HEK293T (cell line): Measurements from ENCODE around the gene GSG1L2.
"Not testable (repeated sequence)": the region's sequence is repeated elsewhere in the genome, so short reads cannot be mapped to it uniquely, and the experiment has no call there.

Experiments
- CTCF ChIA-PET: fragments of 350-600 bp; formaldehyde crosslinking; extraction: SDS; loops from one replicate; lab custom pipeline; 2021; ENCODE audit warnings: antibody characterized with exemption, inconsistent platforms; lab: Yijun Ruan, JAX
- POLR2A ChIA-PET: fragments of 350-600 bp; formaldehyde crosslinking; extraction: SDS; loops from one replicate; lab custom pipeline; 2020; ENCODE audit warnings: antibody characterized with exemption, inconsistent platforms; lab: Yijun Ruan, JAX
- DNase-seq: peaks from one replicate; pipeline ENCODE4 v3.0.0; 2012; ENCODE audit warnings: mixed read lengths; ENCODE audit errors: extremely low spot score
- ARNT ChIP-seq: fragments of 450-650 bp; IDR thresholded peaks from 2 replicates; pipeline ENCODE4 v1.6.1; 2017; ENCODE audit warnings: mild to moderate bottlenecking
- BHLHE40 ChIP-seq: fragments of 450-650 bp; IDR thresholded peaks from 2 replicates; pipeline ENCODE4 v1.6.1; 2016; ENCODE audit warnings: mild to moderate bottlenecking, moderate library complexity, borderline replicate concordance
- CTBP1 ChIP-seq: fragments of 450-650 bp; IDR thresholded peaks from 2 replicates; pipeline ENCODE4 v1.6.1; 2016; ENCODE audit warnings: borderline replicate concordance
- ELF4 ChIP-seq: fragments of 450-650 bp; IDR thresholded peaks from 2 replicates; pipeline ENCODE4 v1.6.1; 2017; ENCODE audit warnings: antibody characterized with exemption
- FOXA1 ChIP-seq: fragments of 450-650 bp; IDR thresholded peaks from 2 replicates; pipeline ENCODE4 v1.6.1; 2016; ENCODE audit warnings: mild to moderate bottlenecking
- FOXK2 ChIP-seq: fragments of 450-650 bp; IDR thresholded peaks from 2 replicates; pipeline ENCODE4 v1.6.1; 2016; ENCODE audit warnings: mild to moderate bottlenecking
- FOXM1 ChIP-seq: fragments of 450-650 bp; IDR thresholded peaks from 2 replicates; pipeline ENCODE4 v1.6.1; 2017; ENCODE audit warnings: mild to moderate bottlenecking, borderline replicate concordance
- HDGF ChIP-seq: fragments of 450-650 bp; IDR thresholded peaks from 2 replicates; pipeline ENCODE4 v1.6.1; 2017; ENCODE audit warnings: antibody characterized with exemption, borderline replicate concordance
- L3MBTL2 ChIP-seq: fragments of 450-650 bp; conservative IDR thresholded peaks from 2 replicates; pipeline ENCODE4 v1.6.1; 2016; ENCODE audit warnings: mild to moderate bottlenecking
- LEF1 ChIP-seq: fragments of 450-650 bp; IDR thresholded peaks from 2 replicates; pipeline ENCODE4 v1.6.1; 2017; ENCODE audit warnings: mild to moderate bottlenecking, borderline replicate concordance
- NFRKB ChIP-seq: fragments of 450-650 bp; IDR thresholded peaks from 2 replicates; pipeline ENCODE4 v1.6.1; 2016; ENCODE audit warnings: mild to moderate bottlenecking, moderate library complexity
- SP1 ChIP-seq: fragments of 450-650 bp; IDR thresholded peaks from 2 replicates; pipeline ENCODE4 v1.6.1; 2017
- SUZ12 ChIP-seq: fragments of 450-650 bp; IDR thresholded peaks from 2 replicates; pipeline ENCODE4 v1.6.1; 2016; ENCODE audit warnings: mild to moderate bottlenecking
- TARDBP ChIP-seq: fragments of 450-650 bp; IDR thresholded peaks from 2 replicates; pipeline ENCODE4 v1.6.1; 2016
- ZNF384 ChIP-seq: fragments of 450-650 bp; IDR thresholded peaks from 2 replicates; pipeline ENCODE4 v1.6.1; 2016
- TF ChIP-seq, protein P1 (sequence below): fragments of 450-650 bp; IDR thresholded peaks from 2 replicates; pipeline ENCODE4 v1.6.1; 2016

The GSG1L2 gene

DNA sequence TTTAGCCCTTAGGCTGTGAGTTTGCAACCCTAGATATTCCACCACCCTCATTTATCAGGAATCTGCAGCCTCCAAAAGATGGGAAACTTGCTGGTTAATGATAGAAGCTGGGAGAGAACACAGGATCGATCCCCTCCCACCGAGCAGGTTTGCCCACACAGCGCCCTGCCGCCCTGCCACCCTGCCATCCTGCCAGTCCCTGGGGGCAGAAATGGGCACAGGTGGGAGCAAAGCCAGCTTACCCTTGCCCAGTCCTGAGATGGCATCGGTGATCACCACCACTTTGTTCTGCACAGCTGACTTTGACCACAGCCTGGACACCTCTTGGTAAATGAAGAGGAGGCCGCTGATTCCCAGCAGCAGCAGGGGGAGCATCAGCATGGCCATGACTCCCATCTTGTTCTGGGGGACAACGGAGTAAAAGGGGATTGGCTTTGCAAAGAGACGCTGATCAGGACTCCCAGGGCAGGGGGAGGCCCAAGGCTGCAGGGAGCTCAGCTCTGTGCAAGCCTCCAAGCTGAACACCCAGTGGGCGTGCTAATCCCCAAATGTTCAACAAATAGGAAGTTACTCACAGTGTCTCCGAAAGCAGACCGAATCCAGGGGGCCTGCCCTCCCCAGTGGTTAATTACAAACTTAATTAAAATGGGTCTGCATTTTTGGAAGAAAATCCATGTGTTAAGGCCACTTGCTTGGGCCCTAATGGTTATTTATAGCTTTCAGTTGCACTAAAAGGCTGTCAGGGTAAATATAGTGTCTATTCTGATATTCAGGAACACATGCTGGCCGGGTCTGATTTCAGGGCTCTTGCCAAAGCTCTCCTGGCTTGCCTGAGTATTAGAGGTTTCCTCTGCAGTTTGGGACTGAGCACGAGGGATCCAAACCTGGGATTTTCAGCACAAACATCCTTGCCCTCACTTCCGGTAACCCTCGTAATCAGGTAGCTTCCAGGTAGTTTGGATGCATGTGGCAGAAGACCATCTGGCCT lies 30.7 kb downstream of the GSG1L2 start, which contains the start of gene DHRS7C:
DHRS7C (minus strand) TSS at position 704 of the 988 bp plus-strand sequence; CDS start at position 396, 308 bp downstream.
- ChIA-PET POLR2A (no interaction called here), CTCF (no interaction called here)
- no peak for DNase-seq
- TF ChIP-seq LEF1 (no peak), L3MBTL2 (no peak), NFRKB (no peak)

- TF ChIP-seq, protein P1, sequence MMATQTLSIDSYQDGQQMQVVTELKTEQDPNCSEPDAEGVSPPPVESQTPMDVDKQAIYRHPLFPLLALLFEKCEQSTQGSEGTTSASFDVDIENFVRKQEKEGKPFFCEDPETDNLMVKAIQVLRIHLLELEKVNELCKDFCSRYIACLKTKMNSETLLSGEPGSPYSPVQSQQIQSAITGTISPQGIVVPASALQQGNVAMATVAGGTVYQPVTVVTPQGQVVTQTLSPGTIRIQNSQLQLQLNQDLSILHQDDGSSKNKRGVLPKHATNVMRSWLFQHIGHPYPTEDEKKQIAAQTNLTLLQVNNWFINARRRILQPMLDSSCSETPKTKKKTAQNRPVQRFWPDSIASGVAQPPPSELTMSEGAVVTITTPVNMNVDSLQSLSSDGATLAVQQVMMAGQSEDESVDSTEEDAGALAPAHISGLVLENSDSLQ = no peak
- no peak for TF ChIP-seq FOXK2
- no peak for TF ChIP-seq ELF4
- no peak for TF ChIP-seq ARNT
- TF ChIP-seq FOXA1 = no peak
- TF ChIP-seq NFRKB = no peak
- TF ChIP-seq LEF1 = no peak
- no peak for TF ChIP-seq ZNF384
- no peak for TF ChIP-seq BHLHE40
- no peak for TF ChIP-seq SUZ12
- TF ChIP-seq CTBP1 = no peak
- TF ChIP-seq TARDBP = no peak
- TF ChIP-seq HDGF = no peak
- DNase-seq = no peak
- CTCF ChIA-PET = no interaction called here
- POLR2A ChIA-PET = no interaction called here
Observed at GRCh38 chr17:9790316-9790715, 31.6 kb downstream of the GSG1L2 start.

DNA sequence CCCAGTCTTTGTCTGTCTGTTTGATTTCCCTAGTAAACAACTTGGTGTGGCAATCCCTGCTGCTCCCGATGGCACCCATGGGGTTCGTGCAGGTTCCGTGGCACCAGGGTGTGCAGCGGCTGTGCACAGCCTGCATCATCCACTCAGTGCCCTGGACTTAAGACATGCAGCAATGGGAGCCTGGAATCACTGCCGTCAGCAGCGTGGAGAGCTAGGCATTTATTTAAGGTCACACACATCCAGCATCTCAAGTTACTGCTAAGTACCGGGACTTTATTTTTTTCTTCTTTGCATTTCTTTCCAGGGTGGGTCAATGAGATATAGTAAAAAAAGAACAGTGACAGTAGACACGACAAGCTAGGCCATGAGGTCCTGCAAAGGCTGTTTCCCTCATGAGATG lies 33.3 kb downstream of the GSG1L2 start:
- ChIA-PET POLR2A (no interaction called here), CTCF (no interaction called here)
- DNase-seq = no peak
- no peak for TF ChIP-seq CTBP1
- no peak for TF ChIP-seq L3MBTL2
- TF ChIP-seq HDGF = no peak
- no peak for TF ChIP-seq FOXA1
- TF ChIP-seq ARNT = no peak
- TF ChIP-seq TARDBP = no peak
- TF ChIP-seq, protein P1 = no peak
- TF ChIP-seq FOXK2 = no peak
- TF ChIP-seq NFRKB = no peak
- TF ChIP-seq ELF4 = no peak
- no peak for TF ChIP-seq LEF1

DNA sequence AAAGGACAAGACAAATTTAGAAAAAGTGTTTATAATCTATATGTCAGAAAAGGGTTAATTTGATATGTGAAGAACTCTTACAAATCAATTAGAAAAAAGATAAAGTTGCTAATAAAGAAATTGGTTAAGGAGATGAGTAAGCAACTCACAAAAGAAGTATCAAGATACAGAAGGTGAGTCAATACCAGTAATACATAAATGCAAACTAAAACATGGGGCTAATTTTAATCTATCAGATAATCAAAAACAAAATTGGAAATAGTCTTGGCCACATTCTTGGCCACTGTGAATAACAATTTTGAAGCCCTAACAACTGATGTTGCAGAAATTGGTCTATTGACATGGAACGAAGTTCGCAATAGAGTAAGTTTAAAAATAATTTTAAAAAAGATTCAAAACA lies 37.3 kb downstream of the GSG1L2 start:
- TF ChIP-seq ELF4 (no peak), SUZ12 (no peak), TARDBP (no peak), ARNT (no peak), FOXM1 (no peak), BHLHE40 (no peak), CTBP1 (no peak), NFRKB (no peak), FOXK2 (no peak), SP1 (no peak), L3MBTL2 (no peak), ZNF384 (no peak), LEF1 (no peak)
- TF ChIP-seq, protein P1 = no peak
- ChIA-PET POLR2A (no interaction called here), CTCF (interaction anchor here (0.6 kb wide), 1 partner anchor 918 kb away, joined by 3 read pairs; no protein-coding TSS in a partner anchor)
- no peak for DNase-seq

DNA sequence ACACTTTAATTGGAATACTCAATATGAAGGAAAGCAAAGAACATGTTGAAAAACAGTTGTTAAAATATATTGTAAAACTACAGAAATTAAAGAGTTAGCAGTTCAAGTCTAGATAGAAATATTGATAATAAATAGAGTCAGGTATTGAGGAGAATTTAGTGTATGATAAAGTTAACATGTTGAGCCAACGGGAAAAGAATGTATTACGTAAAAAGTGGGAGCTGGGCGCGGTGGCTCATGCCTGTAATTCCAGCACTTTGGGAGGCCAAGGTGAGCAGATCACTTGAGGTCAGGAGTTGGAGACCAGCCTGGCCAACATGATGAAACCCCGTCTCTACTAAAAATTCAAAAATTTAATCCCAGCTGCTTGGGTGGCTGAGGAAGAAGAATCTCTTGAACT lies 38.4 kb downstream of the GSG1L2 start:
- DNase-seq, CTCF ChIA-PET, POLR2A ChIA-PET: not testable (repeated sequence)

DNA sequence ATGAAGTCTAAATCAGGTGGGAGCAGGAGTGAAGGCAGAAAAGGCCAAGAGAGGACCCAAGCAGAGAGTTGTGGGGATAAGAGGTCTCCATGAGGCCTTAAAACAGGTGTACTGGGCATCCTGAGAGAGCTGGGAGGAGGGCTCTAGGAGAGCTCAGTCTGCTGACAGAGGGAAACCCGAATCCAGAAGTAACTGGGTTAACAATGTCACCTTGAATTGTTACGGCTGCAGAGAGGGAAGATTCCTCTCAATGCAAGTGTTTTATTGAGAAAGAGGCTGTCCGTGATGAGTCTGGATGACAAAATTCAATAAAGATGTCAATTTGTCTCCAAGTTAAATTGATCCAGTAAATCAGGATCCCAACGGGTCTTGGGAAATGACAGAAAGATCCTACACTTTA lies 38.8 kb downstream of the GSG1L2 start:
- ChIA-PET POLR2A (no interaction called here), CTCF (no interaction called here)
- no peak for DNase-seq
- TF ChIP-seq SP1 (no peak), ELF4 (no peak), LEF1 (no peak), TARDBP (no peak), CTBP1 (no peak), BHLHE40 (no peak), FOXA1 (no peak), NFRKB (no peak), HDGF (no peak), ARNT (no peak), FOXK2 (no peak), SUZ12 (no peak), FOXM1 (no peak), ZNF384 (no peak), L3MBTL2 (no peak)
- TF ChIP-seq, protein P1 = no peak
